A549 (cell line): ENCODE results near the gene DCUN1D2.

Source experiments
- CHD2 ChIP-seq: fragments of 150-350 bp; IDR thresholded peaks from 2 replicates; pipeline ENCODE4 v1.6.1; 2014; ENCODE audit warnings: low read length; ENCODE audit not compliant: partially characterized antibody
- ESRRA ChIP-seq: fragments of 150-350 bp; IDR thresholded peaks from 2 replicates; pipeline ENCODE4 v1.6.1; 2014; ENCODE audit warnings: mild to moderate bottlenecking, low read length, borderline replicate concordance
- FOSL2 ChIP-seq, 2 experiments: fragments of 450-650 bp in 1 of 2; fragments of >200 bp in 1 of 2; sonication (Bioruptor Twin) in 1 of 2; formaldehyde crosslinking; IDR thresholded peaks; 2 replicates each; pipeline versions ENCODE4 v1.5.0 to v1.6.1; 2016 to 2020; ENCODE audit warnings: mild to moderate bottlenecking in 1 of 2, moderate library complexity in 1 of 2
- HOXA7 ChIP-seq: fragments of 250-450 bp; sonication (Bioruptor Pico); IDR thresholded peaks from 2 replicates; pipeline ENCODE4 v1.5.0; 2020; ENCODE audit warnings: mild to moderate bottlenecking, moderate library complexity
- JUN ChIP-seq, 2 experiments: fragments of >200 bp; sonication (Bioruptor Twin); formaldehyde crosslinking; IDR thresholded peaks; 2 replicates in 1 of 2; 3 replicates in 1 of 2; pipeline ENCODE4 v1.6.1; 2016 to 2017
- NR3C1 ChIP-seq: fragments of >200 bp; sonication (Bioruptor Twin); formaldehyde crosslinking; IDR thresholded peaks from 3 replicates; pipeline ENCODE4 v1.6.1; 2017
- POLR2A ChIP-seq: IDR thresholded peaks from 2 replicates; pipeline ENCODE4 v1.6.1; 2012; ENCODE audit warnings: mild to moderate bottlenecking, low read length
- POLR2AphosphoS2 ChIP-seq: conservative IDR thresholded peaks from 2 replicates; pipeline ENCODE4 v1.6.1; 2012; ENCODE audit warnings: low read length, improper control_type of control experiment, inconsistent platforms
- RAD21 ChIP-seq, 2 experiments: fragments of >200 bp in 1 of 2; sonication (Bioruptor Twin) in 1 of 2; formaldehyde crosslinking in 1 of 2; IDR thresholded peaks in 1 of 2; conservative IDR thresholded peaks in 1 of 2; 2 replicates in 1 of 2; 3 replicates in 1 of 2; pipeline ENCODE4 v1.6.1; 2012 to 2018; ENCODE audit warnings: inconsistent platforms in 1 of 2
- REST ChIP-seq: fragments of 200-600 bp; sonication (generic); IDR thresholded peaks from 2 replicates; pipeline ENCODE4 v1.6.1; 2016; ENCODE audit warnings: antibody characterized with exemption, mild to moderate bottlenecking, moderate library complexity
- TFCP2L1 ChIP-seq: fragments of 250-450 bp; sonication (Bioruptor Pico); IDR thresholded peaks from 2 replicates; pipeline ENCODE4 v1.5.0; 2021; ENCODE audit warnings: mild to moderate bottlenecking
- TF ChIP-seq, protein P1 (sequence below): fragments of >200 bp; sonication (Bioruptor Twin); formaldehyde crosslinking; IDR thresholded peaks from 3 replicates; pipeline ENCODE4 v1.5.1; 2016
- TF ChIP-seq, protein P2 (sequence below): IDR thresholded peaks from 2 replicates; pipeline ENCODE4 v1.6.1; 2012
- TF ChIP-seq, protein P3 (sequence below): fragments of 450-650 bp; IDR thresholded peaks from 2 replicates; pipeline ENCODE4 v1.6.1; 2014; ENCODE audit warnings: antibody characterized with exemption

GRCh38 chr13:113537205-113537604, 46.7 kb upstream of the DCUN1D2 start:
- TF ChIP-seq POLR2AphosphoS2 (no peak), POLR2A (no peak), REST (no peak), HOXA7 (CRISPR knock-in tag) (no peak), CHD2 (no peak), FOSL2 (IDR thresholded peaks at IDR 0.05) (no peak), FOSL2 (CRISPR knock-in tag; IDR thresholded peaks at IDR 0.05) (no peak), NR3C1 (no peak), JUN (IDR thresholded peaks at IDR 0.05) (no peak), ESRRA (no peak), RAD21 (conservative IDR thresholded peaks at IDR 0.05 in 1 of 2, IDR thresholded peaks at IDR 0.05 in 1 of 2) (no peak), TFCP2L1 (CRISPR knock-in tag) (no peak)
- TF ChIP-seq, protein P1, sequence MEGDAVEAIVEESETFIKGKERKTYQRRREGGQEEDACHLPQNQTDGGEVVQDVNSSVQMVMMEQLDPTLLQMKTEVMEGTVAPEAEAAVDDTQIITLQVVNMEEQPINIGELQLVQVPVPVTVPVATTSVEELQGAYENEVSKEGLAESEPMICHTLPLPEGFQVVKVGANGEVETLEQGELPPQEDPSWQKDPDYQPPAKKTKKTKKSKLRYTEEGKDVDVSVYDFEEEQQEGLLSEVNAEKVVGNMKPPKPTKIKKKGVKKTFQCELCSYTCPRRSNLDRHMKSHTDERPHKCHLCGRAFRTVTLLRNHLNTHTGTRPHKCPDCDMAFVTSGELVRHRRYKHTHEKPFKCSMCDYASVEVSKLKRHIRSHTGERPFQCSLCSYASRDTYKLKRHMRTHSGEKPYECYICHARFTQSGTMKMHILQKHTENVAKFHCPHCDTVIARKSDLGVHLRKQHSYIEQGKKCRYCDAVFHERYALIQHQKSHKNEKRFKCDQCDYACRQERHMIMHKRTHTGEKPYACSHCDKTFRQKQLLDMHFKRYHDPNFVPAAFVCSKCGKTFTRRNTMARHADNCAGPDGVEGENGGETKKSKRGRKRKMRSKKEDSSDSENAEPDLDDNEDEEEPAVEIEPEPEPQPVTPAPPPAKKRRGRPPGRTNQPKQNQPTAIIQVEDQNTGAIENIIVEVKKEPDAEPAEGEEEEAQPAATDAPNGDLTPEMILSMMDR = no peak
- TF ChIP-seq, protein P2, sequence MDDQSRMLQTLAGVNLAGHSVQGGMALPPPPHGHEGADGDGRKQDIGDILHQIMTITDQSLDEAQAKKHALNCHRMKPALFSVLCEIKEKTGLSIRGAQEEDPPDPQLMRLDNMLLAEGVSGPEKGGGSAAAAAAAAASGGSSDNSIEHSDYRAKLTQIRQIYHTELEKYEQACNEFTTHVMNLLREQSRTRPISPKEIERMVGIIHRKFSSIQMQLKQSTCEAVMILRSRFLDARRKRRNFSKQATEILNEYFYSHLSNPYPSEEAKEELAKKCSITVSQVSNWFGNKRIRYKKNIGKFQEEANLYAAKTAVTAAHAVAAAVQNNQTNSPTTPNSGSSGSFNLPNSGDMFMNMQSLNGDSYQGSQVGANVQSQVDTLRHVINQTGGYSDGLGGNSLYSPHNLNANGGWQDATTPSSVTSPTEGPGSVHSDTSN = no peak
- TF ChIP-seq, protein P3, sequence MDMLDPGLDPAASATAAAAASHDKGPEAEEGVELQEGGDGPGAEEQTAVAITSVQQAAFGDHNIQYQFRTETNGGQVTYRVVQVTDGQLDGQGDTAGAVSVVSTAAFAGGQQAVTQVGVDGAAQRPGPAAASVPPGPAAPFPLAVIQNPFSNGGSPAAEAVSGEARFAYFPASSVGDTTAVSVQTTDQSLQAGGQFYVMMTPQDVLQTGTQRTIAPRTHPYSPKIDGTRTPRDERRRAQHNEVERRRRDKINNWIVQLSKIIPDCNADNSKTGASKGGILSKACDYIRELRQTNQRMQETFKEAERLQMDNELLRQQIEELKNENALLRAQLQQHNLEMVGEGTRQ = no peak
